HUES6 (cell line): ENCODE results near the gene SPARC.

Experiments
- H3K27ac ChIP-seq: 2 replicates; pipeline ENCODE4 v1.7.0; 2013; ENCODE audit warnings: low read depth, mild to moderate bottlenecking, low read length, inconsistent platforms
- H3K27me3 ChIP-seq: 2 replicates; pipeline ENCODE4 v1.6.1; 2013; ENCODE audit warnings: low read length; ENCODE audit not compliant: control insufficient read depth, insufficient read depth
- H3K36me3 ChIP-seq: 2 replicates; pipeline ENCODE4 v1.6.1; 2013; ENCODE audit warnings: low read length; ENCODE audit not compliant: control insufficient read depth, insufficient read depth
- H3K4me1 ChIP-seq: 2 replicates; pipeline ENCODE4 v1.6.1; 2013; ENCODE audit warnings: low read length; ENCODE audit not compliant: control insufficient read depth, insufficient read depth
- H3K4me3 ChIP-seq: 2 replicates; pipeline ENCODE4 v1.5.1; 2013; ENCODE audit warnings: low read depth, low read length
- H3K9ac ChIP-seq: one replicate; pipeline ENCODE4 v1.6.1; 2013; ENCODE audit warnings: mild to moderate bottlenecking, low read length
- H3K9me3 ChIP-seq: 2 replicates; pipeline ENCODE4 v1.6.1; 2013; ENCODE audit warnings: low read depth, low read length; ENCODE audit not compliant: control insufficient read depth, insufficient read depth

SPARC gene

GRCh38 chr5:151670083-151670686, 16.5 kb downstream of the SPARC start:
- H3K4me1 ChIP-seq: peaks cover 21% of the 10 kb centered on the region
- no peak overlapping the region for H3K9ac ChIP-seq
- no peak overlapping the region for H3K27ac ChIP-seq
- H3K27me3 ChIP-seq: no peaks in the 10 kb centered on the region
- no peak overlapping the region for H3K4me3 ChIP-seq
- no peaks in the 10 kb centered on the region for H3K9me3 ChIP-seq
- peaks cover 98% of the 10 kb centered on the region for H3K36me3 ChIP-seq

GRCh38 chr5:151667083-151667482, 19.6 kb downstream of the SPARC start:
- Histone ChIP-seq H3K36me3 (peaks cover 98% of the 10 kb centered on the region), H3K9me3 (no peaks in the 10 kb centered on the region), H3K27ac (no peak overlapping the region), H3K4me3 (no peak overlapping the region), H3K27me3 (no peaks in the 10 kb centered on the region), H3K9ac (no peak overlapping the region), H3K4me1 (peaks cover 3% of the 10 kb centered on the region; the same call in 1 of the 2 replicates)

GRCh38 chr5:151665613-151666012, 21.1 kb downstream of the SPARC start:
- no peaks in the 10 kb centered on the region for H3K27me3 ChIP-seq
- H3K9me3 ChIP-seq: no peaks in the 10 kb centered on the region
- H3K27ac ChIP-seq: no peak overlapping the region
- H3K9ac ChIP-seq: no peak overlapping the region
- H3K4me1 ChIP-seq: peaks cover 9% of the 10 kb centered on the region; the same call in 1 of the 2 replicates
- H3K36me3 ChIP-seq: peaks cover 90% of the 10 kb centered on the region
- H3K4me3 ChIP-seq: no peak overlapping the region

GRCh38 chr5:151664694-151665585, 21.8 kb downstream of the SPARC start:
- Histone ChIP-seq H3K4me3 (no peak overlapping the region), H3K9me3 (no peaks in the 10 kb centered on the region), H3K9ac (no peak overlapping the region), H3K27ac (no peak overlapping the region), H3K4me1 (peaks cover 7% of the 10 kb centered on the region; the same call in 1 of the 2 replicates), H3K36me3 (peaks cover 83% of the 10 kb centered on the region), H3K27me3 (no peaks in the 10 kb centered on the region)

GRCh38 chr5:151663617-151664293, 23.0 kb downstream of the SPARC start:
- H3K27ac ChIP-seq: no peak overlapping the region
- no peak overlapping the region for H3K9ac ChIP-seq
- no peaks in the 10 kb centered on the region for H3K27me3 ChIP-seq
- H3K4me1 ChIP-seq: peaks cover 12% of the 10 kb centered on the region; the same call in 1 of the 2 replicates
- H3K4me3 ChIP-seq: no peak overlapping the region
- no peaks in the 10 kb centered on the region for H3K9me3 ChIP-seq
- H3K36me3 ChIP-seq: peaks cover 72% of the 10 kb centered on the region

- Histone ChIP-seq H3K27ac (no peak overlapping the region), H3K4me3 (no peak overlapping the region), H3K4me1 (peaks cover 12% of the 10 kb centered on the region; the same call in 1 of the 2 replicates), H3K27me3 (no peaks in the 10 kb centered on the region), H3K9me3 (no peaks in the 10 kb centered on the region), H3K9ac (no peak overlapping the region), H3K36me3 (peaks cover 62% of the 10 kb centered on the region)
Observed at GRCh38 chr5:151662805-151663204, 23.9 kb downstream of the SPARC start.

- Histone ChIP-seq H3K4me3 (no peak overlapping the region), H3K9ac (no peak overlapping the region), H3K4me1 (peaks cover 12% of the 10 kb centered on the region; the same call in 1 of the 2 replicates), H3K9me3 (no peaks in the 10 kb centered on the region), H3K27ac (no peak overlapping the region), H3K36me3 (peaks cover 56% of the 10 kb centered on the region), H3K27me3 (no peaks in the 10 kb centered on the region)
Observed at GRCh38 chr5:151661968-151662732, 24.6 kb downstream of the SPARC start.

GRCh38 chr5:151660616-151661495, 25.9 kb downstream of the SPARC start:
- Histone ChIP-seq H3K4me1 (peaks cover 12% of the 10 kb centered on the region; the same call in 1 of the 2 replicates), H3K4me3 (no peak overlapping the region), H3K9ac (no peak overlapping the region), H3K27ac (no peak overlapping the region), H3K27me3 (no peaks in the 10 kb centered on the region), H3K9me3 (no peaks in the 10 kb centered on the region), H3K36me3 (peaks cover 44% of the 10 kb centered on the region)

- peaks cover 27% of the 10 kb centered on the region for H3K36me3 ChIP-seq
- H3K4me3 ChIP-seq: no peak overlapping the region
- H3K4me1 ChIP-seq: peaks cover 12% of the 10 kb centered on the region; the same call in 1 of the 2 replicates
- no peak overlapping the region for H3K27ac ChIP-seq
- no peak overlapping the region for H3K9ac ChIP-seq
- no peaks in the 10 kb centered on the region for H3K9me3 ChIP-seq
- H3K27me3 ChIP-seq: no peaks in the 10 kb centered on the region
Observed at GRCh38 chr5:151659001-151659754, 27.5 kb downstream of the SPARC start.
